Esophagus muscularis mucosa (tissue), 3 donors: ENCODE results near the gene CYP2D6.

Experiments
- CTCF ChIP-seq, 3 experiments: fragments of 200-600 bp in 2 of 3; fragments of 450-650 bp in 1 of 3; sonication (generic) in 2 of 3; IDR thresholded peaks; one replicate each; pipeline ENCODE4 v1.5.1; 2017 to 2019; ENCODE audit warnings: antibody characterized with exemption in 3 of 3, mild to moderate bottlenecking in 2 of 3, moderate library complexity in 1 of 3
- EP300 ChIP-seq: sonication (generic); formaldehyde crosslinking; IDR thresholded peaks from one replicate; pipeline ENCODE4 v1.6.1; 2017; ENCODE audit warnings: antibody characterized with exemption

DNA sequence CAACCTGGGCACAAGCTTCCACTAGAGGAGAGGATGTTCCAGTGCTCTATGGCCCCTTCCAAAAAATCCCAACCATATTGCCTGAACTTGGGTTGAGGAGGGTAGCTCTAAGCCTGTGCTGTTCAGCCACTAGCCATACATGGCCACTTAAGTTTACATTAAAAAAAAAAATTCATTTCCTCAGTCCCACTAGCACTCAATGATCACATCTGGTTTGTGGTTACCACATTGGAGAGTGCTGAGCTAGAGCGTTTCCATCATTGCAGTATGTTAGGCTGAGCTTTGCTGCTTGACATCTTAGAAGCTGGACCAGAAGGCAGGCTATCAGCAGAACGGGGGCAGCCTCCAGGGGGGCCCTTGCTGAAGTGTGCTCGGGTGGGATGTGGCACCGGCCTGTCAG lies 43.5 kb upstream of the CYP2D6 start:
- TF ChIP-seq EP300 (no peak), CTCF (IDR thresholded peaks at IDR 0.05) (no peak)
